GM12878 (cell line): ENCODE data around the gene PHETA2. TPM values are rescaled to one million over a fixed set of nuclear protein-coding genes. Genes with fewer than 3 reads are reported as not detected.
A peak's percentile ranks its signal among the peaks of the same experiment; 100 is the strongest.
"Not testable (repeated sequence)": the region's sequence is repeated elsewhere in the genome, so short reads cannot be mapped to it uniquely, and the experiment has no call there.

ENCODE experiments used
- ATAC-seq: fragments of 200-7000 bp; cut with Tn5 transposase; 3 replicates; pipeline ENCODE4 v1.9.1; 2020; ENCODE audit warnings: mild to moderate bottlenecking, moderate library complexity
- BruUV-seq: library from RNA; stranded (reverse); fragments of 400-500 nt; replicated peaks from 2 replicates; lab custom pipeline; 2021; lab: Mats Ljungman, UMichigan
- CTCF ChIA-PET: fragments of 300-600 bp; sonication (Branson Sonifier 250); formaldehyde crosslinking; extraction: SDS; loops from one replicate; lab custom pipeline; 2021; ENCODE audit warnings: inconsistent platforms; lab: Yijun Ruan, JAX
- POLR2A ChIA-PET: fragments of 350-600 bp; formaldehyde crosslinking; extraction: SDS; loops from one replicate; lab custom pipeline; 2021; ENCODE audit warnings: inconsistent platforms; lab: Charles Lee
- RAD21 ChIA-PET: fragments of 300-600 bp; sonication (Branson Sonifier 250); formaldehyde crosslinking; loops from one replicate; lab custom pipeline; 2023; ENCODE audit warnings: antibody characterized with exemption; ENCODE audit not compliant: unreplicated experiment; lab: Charles Lee
- SMC1A ChIA-PET: fragments of 300-600 bp; sonication (Branson Sonifier 250); formaldehyde crosslinking; loops from one replicate; lab custom pipeline; 2023; ENCODE audit not compliant: unreplicated experiment, uncharacterized antibody; lab: Charles Lee
- DNase-seq: peaks from one replicate; pipeline ENCODE4 v3.0.0-alpha.2; 2011; ENCODE audit warnings: low read depth, low spot score
- FAIRE-seq: peaks from 3 replicates; lab custom pipeline; 2011; peaks lifted over from hg19 to GRCh38; lab: Jason Lieb, UNC
- H2AFZ ChIP-seq: 2 replicates; pipeline ENCODE4 v1.6.0; 2011; ENCODE audit warnings: low read depth, low read length, control low read depth; ENCODE audit not compliant: control insufficient read depth
- H3K27ac ChIP-seq: 2 replicates; pipeline ENCODE4 v1.5.1; 2011; ENCODE audit warnings: control low read depth; ENCODE audit not compliant: control insufficient read depth, insufficient read depth
- H3K27me3 ChIP-seq, 2 experiments: replicated peaks in 1 of 2; 2 replicates each; pipeline versions ENCODE4 v1.6.0 to v1.6.1; 2011; ENCODE audit warnings: low read length in 1 of 2; ENCODE audit not compliant: control insufficient read depth in 2 of 2, insufficient read depth in 2 of 2
- H3K36me3 ChIP-seq, 2 experiments: 2 replicates each; pipeline ENCODE4 v1.5.1; 2011; ENCODE audit warnings: low read length in 1 of 2; ENCODE audit not compliant: control insufficient read depth in 2 of 2, insufficient read depth in 2 of 2
- H3K4me1 ChIP-seq: 2 replicates; pipeline ENCODE4 v1.6.1; 2011; ENCODE audit warnings: mild to moderate bottlenecking, low read length, moderate library complexity, mixed read lengths; ENCODE audit not compliant: control insufficient read depth, insufficient read depth
- H3K4me2 ChIP-seq: 2 replicates; pipeline ENCODE4 v1.6.0; 2011; ENCODE audit warnings: control low read depth; ENCODE audit not compliant: control insufficient read depth, insufficient read depth
- H3K4me3 ChIP-seq: fragments of 200-600 bp; sonication (generic); 2 replicates; pipeline ENCODE4 v1.5.1; 2016
- H3K79me2 ChIP-seq: 2 replicates; pipeline ENCODE4 v1.6.0; 2011; ENCODE audit warnings: low read length; ENCODE audit not compliant: control insufficient read depth, insufficient read depth
- H3K9ac ChIP-seq: 2 replicates; pipeline ENCODE4 v1.8.0; 2011; ENCODE audit warnings: low read length, control low read depth, mixed read lengths; ENCODE audit not compliant: control insufficient read depth, insufficient read depth
- H3K9me3 ChIP-seq: replicated peaks from 3 replicates; pipeline ENCODE4 v1.5.1; 2011; ENCODE audit warnings: mild to moderate bottlenecking, low read length; ENCODE audit not compliant: control insufficient read depth, insufficient read depth
- H4K20me1 ChIP-seq: 2 replicates; pipeline ENCODE4 v1.6.0; 2011; ENCODE audit not compliant: control insufficient read depth, insufficient read depth
- CBX5 ChIP-seq: sonication (generic); IDR thresholded peaks from 2 replicates; pipeline ENCODE4 v1.6.1; 2016; ENCODE audit warnings: low read depth, moderate library complexity, mild to moderate bottlenecking, inconsistent platforms
- WGBS: methylation state at CpG from one replicate; pipeline ENCODE4 v1.1.6; 2016; ENCODE audit warnings: low lambda C conversion rate; ENCODE audit not compliant: insufficient replicate concordance, insufficient coverage; ENCODE audit errors: missing lambda C conversion rate; 5-methylcytosine and 5-hydroxymethylcytosine counted together
- in situ Hi-C: fragments of 300-500 bp; cut with MboI; formaldehyde crosslinking; loops from 9 replicates; pipeline ENCODE4 v1.14.3; 2018; ENCODE audit warnings: mixed read lengths
- intact Hi-C: fragments of 100-400 bp; cut with micrococcal nuclease; formaldehyde crosslinking; loops from one replicate; pipeline ENCODE4 v1.14.2; 2022; ENCODE audit not compliant: unreplicated experiment
- polyA plus RNA-seq, 11 experiments: library from polyadenylated mRNA; depleted of rRNA in 4 of 11; unstranded in 6 of 11; stranded (reverse) in 5 of 11; fragments of >200 nt; fragmentation: Nextera tagmentation in 4 of 11; fragmentation: Illumina TruSeq in 1 of 11; extraction: Ambion mirVana in 4 of 11; extraction: Trizol in 1 of 11; gene quantifications; 1 replicate in 1 of 11; 2 replicates in 10 of 11; pipeline versions ENCODE4 v1.2.1 to v1.2.3, GENCODE V29; 2011 to 2016; ENCODE audit warnings: inconsistent platforms in 2 of 11, missing spikeins in 2 of 11, low read depth in 1 of 11
- total RNA-seq, 4 experiments: library from RNA; depleted of rRNA in 3 of 4; stranded (reverse); fragments of >200 nt in 3 of 4; fragmentation: Illumina TruSeq in 1 of 4; extraction: Trizol in 1 of 4; gene quantifications; 2 replicates each; pipeline versions ENCODE4 v1.2.1 to v1.2.3, GENCODE V29; 2013 to 2021
- TF ChIP-seq, protein P1 (sequence below): fragments of 450-650 bp; formaldehyde crosslinking; IDR thresholded peaks from 2 replicates; pipeline ENCODE4 v1.4.0; 2020; ENCODE audit warnings: mild to moderate bottlenecking, moderate library complexity
- TF ChIP-seq, protein P2 (sequence below): fragments of 450-650 bp; IDR thresholded peaks from 2 replicates; pipeline ENCODE4 v1.6.1; 2017; ENCODE audit warnings: mild to moderate bottlenecking, moderate library complexity

PHETA2 gene
- total and polyA plus RNA-seq, 10 of the 15 experiments (the other 5 are each of a cell fraction or from before 2014, with no cell fraction given): 0.03 to 3.2 (median 1.7) TPM

- SMC1A ChIA-PET, DNase-seq, H3K4me2 ChIP-seq, H3K9me3 ChIP-seq, POLR2A ChIA-PET, H3K4me1 ChIP-seq, H3K79me2 ChIP-seq, H3K4me3 ChIP-seq, RAD21 ChIA-PET, H2AFZ ChIP-seq, H3K27ac ChIP-seq, H3K27me3 ChIP-seq, CTCF ChIA-PET, intact Hi-C loops, H4K20me1 ChIP-seq, in situ Hi-C loops, H3K36me3 ChIP-seq, FAIRE-seq, BruUV-seq, H3K9ac ChIP-seq, ATAC-seq: not testable (repeated sequence)
- WGBS: 97% methylated on average over 6 of the region's 6 CpGs
- TF ChIP-seq CBX5: peak; percentile 75; the same call in 1 of the 2 replicates
These were observed 30.3 kb downstream of the PHETA2 start for GRCh38 chr22:42104332-42104860.

DNA sequence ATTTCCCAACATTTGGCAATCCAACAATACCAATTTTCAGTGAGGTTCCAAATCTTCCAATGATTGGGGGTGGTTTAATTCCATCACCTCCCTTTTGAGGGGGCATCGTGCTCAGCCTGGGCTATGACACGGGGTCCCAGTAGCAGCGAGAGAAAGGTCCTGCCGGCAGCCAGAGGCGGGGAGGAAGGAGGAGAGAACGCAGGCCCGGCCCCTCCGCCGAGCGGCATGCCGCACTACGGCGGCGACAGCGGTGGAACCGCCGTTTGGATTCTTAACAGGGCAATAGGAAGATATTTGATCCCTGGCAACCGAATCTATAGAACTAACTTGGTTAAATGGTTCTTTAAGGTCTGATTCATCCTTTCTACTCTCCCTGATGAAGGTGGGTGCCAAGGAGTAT, 34.8 kb downstream of the PHETA2 start:
- Histone ChIP-seq H3K9me3 (peaks cover 5% of the 10 kb centered on the region), H3K4me3 (no peak overlapping the region), H3K4me2 (no peak overlapping the region), H3K27ac (no peak overlapping the region), H3K79me2 (no peaks in the 10 kb centered on the region), H3K36me3 (no peaks in the 10 kb centered on the region), H4K20me1 (no peaks in the 10 kb centered on the region), H2AFZ (no peak overlapping the region)
- BruUV-seq: no TSS peak
- 94% methylated on average over 17 of the region's 18 CpGs for WGBS
- SMC1A ChIA-PET: interaction anchor here (1.2 to 4.7 kb wide), 2 partner anchors 8 to 143 kb away, joined by 3 to 33 read pairs; no protein-coding TSS in a partner anchor
- DNase-seq: no peak
- no peak for ATAC-seq
- in situ Hi-C loops: no loop called here
- CTCF ChIA-PET: interaction anchor here (4.9 kb wide), 1 partner anchor 142 kb away, joined by 57 read pairs; the partner anchor contains the start of gene SEPTIN3
- POLR2A ChIA-PET: no interaction called here
- TF ChIP-seq, protein P1, sequence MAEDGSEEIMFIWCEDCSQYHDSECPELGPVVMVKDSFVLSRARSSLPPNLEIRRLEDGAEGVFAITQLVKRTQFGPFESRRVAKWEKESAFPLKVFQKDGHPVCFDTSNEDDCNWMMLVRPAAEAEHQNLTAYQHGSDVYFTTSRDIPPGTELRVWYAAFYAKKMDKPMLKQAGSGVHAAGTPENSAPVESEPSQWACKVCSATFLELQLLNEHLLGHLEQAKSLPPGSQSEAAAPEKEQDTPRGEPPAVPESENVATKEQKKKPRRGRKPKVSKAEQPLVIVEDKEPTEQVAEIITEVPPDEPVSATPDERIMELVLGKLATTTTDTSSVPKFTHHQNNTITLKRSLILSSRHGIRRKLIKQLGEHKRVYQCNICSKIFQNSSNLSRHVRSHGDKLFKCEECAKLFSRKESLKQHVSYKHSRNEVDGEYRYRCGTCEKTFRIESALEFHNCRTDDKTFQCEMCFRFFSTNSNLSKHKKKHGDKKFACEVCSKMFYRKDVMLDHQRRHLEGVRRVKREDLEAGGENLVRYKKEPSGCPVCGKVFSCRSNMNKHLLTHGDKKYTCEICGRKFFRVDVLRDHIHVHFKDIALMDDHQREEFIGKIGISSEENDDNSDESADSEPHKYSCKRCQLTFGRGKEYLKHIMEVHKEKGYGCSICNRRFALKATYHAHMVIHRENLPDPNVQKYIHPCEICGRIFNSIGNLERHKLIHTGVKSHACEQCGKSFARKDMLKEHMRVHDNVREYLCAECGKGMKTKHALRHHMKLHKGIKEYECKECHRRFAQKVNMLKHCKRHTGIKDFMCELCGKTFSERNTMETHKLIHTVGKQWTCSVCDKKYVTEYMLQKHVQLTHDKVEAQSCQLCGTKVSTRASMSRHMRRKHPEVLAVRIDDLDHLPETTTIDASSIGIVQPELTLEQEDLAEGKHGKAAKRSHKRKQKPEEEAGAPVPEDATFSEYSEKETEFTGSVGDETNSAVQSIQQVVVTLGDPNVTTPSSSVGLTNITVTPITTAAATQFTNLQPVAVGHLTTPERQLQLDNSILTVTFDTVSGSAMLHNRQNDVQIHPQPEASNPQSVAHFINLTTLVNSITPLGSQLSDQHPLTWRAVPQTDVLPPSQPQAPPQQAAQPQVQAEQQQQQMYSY (CRISPR knock-in tag): no peak
- TF ChIP-seq, protein P2, sequence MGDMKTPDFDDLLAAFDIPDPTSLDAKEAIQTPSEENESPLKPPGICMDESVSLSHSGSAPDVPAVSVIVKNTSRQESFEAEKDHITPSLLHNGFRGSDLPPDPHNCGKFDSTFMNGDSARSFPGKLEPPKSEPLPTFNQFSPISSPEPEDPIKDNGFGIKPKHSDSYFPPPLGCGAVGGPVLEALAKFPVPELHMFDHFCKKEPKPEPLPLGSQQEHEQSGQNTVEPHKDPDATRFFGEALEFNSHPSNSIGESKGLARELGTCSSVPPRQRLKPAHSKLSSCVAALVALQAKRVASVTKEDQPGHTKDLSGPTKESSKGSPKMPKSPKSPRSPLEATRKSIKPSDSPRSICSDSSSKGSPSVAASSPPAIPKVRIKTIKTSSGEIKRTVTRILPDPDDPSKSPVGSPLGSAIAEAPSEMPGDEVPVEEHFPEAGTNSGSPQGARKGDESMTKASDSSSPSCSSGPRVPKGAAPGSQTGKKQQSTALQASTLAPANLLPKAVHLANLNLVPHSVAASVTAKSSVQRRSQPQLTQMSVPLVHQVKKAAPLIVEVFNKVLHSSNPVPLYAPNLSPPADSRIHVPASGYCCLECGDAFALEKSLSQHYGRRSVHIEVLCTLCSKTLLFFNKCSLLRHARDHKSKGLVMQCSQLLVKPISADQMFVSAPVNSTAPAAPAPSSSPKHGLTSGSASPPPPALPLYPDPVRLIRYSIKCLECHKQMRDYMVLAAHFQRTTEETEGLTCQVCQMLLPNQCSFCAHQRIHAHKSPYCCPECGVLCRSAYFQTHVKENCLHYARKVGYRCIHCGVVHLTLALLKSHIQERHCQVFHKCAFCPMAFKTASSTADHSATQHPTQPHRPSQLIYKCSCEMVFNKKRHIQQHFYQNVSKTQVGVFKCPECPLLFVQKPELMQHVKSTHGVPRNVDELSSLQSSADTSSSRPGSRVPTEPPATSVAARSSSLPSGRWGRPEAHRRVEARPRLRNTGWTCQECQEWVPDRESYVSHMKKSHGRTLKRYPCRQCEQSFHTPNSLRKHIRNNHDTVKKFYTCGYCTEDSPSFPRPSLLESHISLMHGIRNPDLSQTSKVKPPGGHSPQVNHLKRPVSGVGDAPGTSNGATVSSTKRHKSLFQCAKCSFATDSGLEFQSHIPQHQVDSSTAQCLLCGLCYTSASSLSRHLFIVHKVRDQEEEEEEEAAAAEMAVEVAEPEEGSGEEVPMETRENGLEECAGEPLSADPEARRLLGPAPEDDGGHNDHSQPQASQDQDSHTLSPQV: no peak
- TF ChIP-seq, all 136 proteins: peak for 0
- Histone ChIP-seq H3K27me3 (no peaks in the 10 kb centered on the region), H3K4me1 (no peaks in the 10 kb centered on the region), H3K9ac (no peak overlapping the region)
- intact Hi-C loops: no loop called here
- no peak for FAIRE-seq
- RAD21 ChIA-PET: no interaction called here
